ENCODE data around the gene INHBC. TPM values are rescaled to one million over a fixed set of nuclear protein-coding genes. Genes with fewer than 3 reads are reported as not detected.

Gene INHBC
- total RNA-seq, 4 donors from 2014 or later, result 0.33 to 0.63 (median 0.54) TPM; not detected in 1

DNA sequence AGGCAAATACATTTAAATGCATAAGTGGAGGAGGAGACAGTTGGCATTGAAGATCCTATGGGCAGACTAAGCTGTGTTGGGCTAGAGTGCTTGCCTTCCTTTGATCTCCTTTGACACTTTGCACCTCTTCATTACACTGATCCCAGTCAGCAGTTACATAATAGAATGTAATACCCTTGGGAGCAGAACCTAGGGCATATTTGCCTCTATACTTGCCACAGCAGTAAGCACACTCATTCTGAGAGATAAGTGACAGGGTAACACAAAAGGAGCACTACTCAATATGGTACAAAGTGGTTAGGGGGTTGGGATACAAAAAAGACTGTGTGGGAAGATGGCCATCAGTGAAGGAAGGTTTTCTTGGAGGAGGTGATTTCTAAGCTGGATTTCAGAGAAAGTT lies 62.2 kb downstream of the INHBC start:
- Histone ChIP-seq H3K27me3 (no peaks in the 10 kb centered on the region), H3K4me1 (no peaks in the 10 kb centered on the region), H3K9me3 (no peaks in the 10 kb centered on the region), H3K4me3 (replicated peaks in 1 of 3) (no peak overlapping the region), H3K36me3 (peaks cover 24 to 34% of the 10 kb centered on the region in 2 donors), H3K27ac (no peak overlapping the region)
- intact Hi-C loops (cut with DNase I), result no loop called here
- DNase-seq, result no peak
- no peak for TF ChIP-seq POLR2A (IDR thresholded peaks at IDR 0.05)
- TF ChIP-seq, protein P1, sequence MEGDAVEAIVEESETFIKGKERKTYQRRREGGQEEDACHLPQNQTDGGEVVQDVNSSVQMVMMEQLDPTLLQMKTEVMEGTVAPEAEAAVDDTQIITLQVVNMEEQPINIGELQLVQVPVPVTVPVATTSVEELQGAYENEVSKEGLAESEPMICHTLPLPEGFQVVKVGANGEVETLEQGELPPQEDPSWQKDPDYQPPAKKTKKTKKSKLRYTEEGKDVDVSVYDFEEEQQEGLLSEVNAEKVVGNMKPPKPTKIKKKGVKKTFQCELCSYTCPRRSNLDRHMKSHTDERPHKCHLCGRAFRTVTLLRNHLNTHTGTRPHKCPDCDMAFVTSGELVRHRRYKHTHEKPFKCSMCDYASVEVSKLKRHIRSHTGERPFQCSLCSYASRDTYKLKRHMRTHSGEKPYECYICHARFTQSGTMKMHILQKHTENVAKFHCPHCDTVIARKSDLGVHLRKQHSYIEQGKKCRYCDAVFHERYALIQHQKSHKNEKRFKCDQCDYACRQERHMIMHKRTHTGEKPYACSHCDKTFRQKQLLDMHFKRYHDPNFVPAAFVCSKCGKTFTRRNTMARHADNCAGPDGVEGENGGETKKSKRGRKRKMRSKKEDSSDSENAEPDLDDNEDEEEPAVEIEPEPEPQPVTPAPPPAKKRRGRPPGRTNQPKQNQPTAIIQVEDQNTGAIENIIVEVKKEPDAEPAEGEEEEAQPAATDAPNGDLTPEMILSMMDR (IDR thresholded peaks at IDR 0.05), result no peak

DNA sequence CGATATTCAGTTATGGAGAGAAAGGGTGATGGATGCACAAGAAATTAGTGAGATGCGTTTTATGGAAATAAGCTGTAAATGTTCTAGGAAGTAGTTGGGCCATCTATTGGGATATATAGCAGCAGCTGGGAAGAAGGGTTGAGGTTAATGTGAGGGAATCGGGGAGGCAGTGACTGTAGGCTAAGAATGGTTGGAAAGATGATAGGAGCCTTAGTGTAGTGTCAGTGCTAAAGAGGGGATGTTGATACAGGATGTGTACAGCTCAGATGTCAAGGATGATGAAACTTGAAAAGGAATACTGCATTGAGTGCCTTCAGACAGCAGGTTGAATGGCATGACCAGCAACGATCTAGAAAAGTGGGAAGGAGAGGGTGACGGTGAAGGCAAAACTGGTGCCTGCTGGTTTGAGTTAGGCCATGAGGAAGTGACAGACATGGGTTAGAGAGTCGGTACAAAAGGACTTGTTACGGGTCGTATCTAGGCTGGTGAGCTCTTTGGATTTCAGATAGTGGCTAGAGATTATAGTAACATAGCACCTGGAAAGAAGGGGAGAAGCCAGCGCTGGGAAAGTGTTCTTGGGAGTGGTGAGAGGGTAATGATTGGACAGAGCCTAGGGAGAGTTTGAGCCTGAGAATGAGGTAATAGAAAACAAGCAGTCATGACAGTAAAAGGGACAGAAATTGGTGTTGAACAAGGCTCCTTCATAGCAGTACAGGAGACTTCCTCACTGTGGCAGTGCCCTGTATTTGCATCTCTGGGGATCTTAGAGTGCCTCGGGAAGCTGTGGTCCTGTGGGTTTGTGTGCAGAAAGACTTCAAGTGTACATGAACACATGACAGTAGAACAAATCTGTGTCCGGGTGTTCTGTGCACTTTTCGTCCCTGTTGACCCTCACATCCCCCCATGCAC lies 62.9 kb downstream of the INHBC start:
- Histone ChIP-seq H3K4me3 (replicated peaks in 1 of 3) (no peak overlapping the region), H3K9me3 (no peaks in the 10 kb centered on the region), H3K27me3 (no peaks in the 10 kb centered on the region), H3K4me1 (no peaks in the 10 kb centered on the region), H3K36me3 (peaks cover 23 to 38% of the 10 kb centered on the region in 2 donors), H3K27ac (no peak overlapping the region)
- DNase-seq, result no peak
- no peak for TF ChIP-seq POLR2A (IDR thresholded peaks at IDR 0.05)
- TF ChIP-seq, protein P1 (IDR thresholded peaks at IDR 0.05), result no peak
- WGBS, 2 donors, result 95% methylated on average over 12 of the region's 12 CpGs
- intact Hi-C loops (cut with DNase I), result no loop called here

DNA sequence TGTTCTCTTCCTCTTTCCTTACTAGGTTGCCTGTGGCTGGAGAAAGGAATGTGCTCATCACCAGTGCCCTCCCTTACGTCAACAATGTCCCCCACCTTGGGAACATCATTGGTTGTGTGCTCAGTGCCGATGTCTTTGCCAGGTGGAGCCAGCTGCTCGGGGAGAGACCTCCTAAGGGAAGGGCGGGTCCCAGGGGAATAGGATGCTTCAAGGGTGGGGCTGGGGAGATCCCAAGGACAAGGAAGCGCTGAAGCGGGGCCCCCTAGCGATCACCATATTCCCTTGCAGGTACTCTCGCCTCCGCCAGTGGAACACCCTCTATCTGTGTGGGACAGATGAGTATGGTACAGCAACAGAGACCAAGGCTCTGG lies 63.5 kb downstream of the INHBC start:
- TF ChIP-seq, protein P1 (IDR thresholded peaks at IDR 0.05), result no peak
- TF ChIP-seq POLR2A (IDR thresholded peaks at IDR 0.05), result no peak
- H3K36me3 ChIP-seq, result peaks cover 23 to 44% of the 10 kb centered on the region in 2 donors
- H3K9me3 ChIP-seq, result no peaks in the 10 kb centered on the region
- WGBS, 2 donors, result 94% methylated on average over 9 of the region's 9 CpGs
- H3K27me3 ChIP-seq, result no peaks in the 10 kb centered on the region
- no peaks in the 10 kb centered on the region for H3K4me1 ChIP-seq
- no peak overlapping the region for H3K27ac ChIP-seq
- DNase-seq, result no peak
- intact Hi-C loops (cut with DNase I), result no loop called here
- H3K4me3 ChIP-seq (replicated peaks in 1 of 3), result no peak overlapping the region

DNA sequence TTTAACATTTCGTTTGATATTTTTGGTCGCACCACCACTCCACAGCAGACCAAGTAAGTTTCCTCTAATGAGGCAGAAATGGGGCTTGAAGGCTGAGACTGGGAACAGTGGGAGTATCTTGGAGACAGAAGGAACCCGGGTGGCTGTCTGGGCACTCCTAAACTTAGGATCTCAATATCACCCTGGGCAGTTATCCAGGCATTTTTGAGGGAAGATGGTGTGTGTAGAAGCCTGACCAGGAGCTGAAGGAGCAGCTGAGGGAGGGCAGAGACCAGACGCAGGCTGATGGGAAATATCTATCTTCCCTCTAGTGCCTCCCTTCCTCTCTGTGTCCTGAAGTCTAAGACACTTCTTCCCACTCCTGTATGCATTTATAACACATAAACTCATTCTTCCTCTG lies 64.0 kb downstream of the INHBC start:
- no peaks in the 10 kb centered on the region for H3K4me1 ChIP-seq
- WGBS, 2 donors, result 95% methylated on average over 4 of the region's 4 CpGs
- no peaks in the 10 kb centered on the region for H3K9me3 ChIP-seq
- TF ChIP-seq, protein P1 (IDR thresholded peaks at IDR 0.05), result no peak
- TF ChIP-seq POLR2A (IDR thresholded peaks at IDR 0.05), result no peak
- no peak overlapping the region for H3K4me3 ChIP-seq (replicated peaks in 1 of 3)
- intact Hi-C loops (cut with DNase I), result no loop called here
- H3K27ac ChIP-seq, result no peak overlapping the region
- peaks cover 23 to 48% of the 10 kb centered on the region in 2 donors for H3K36me3 ChIP-seq
- no peaks in the 10 kb centered on the region for H3K27me3 ChIP-seq
- no peak for DNase-seq

DNA sequence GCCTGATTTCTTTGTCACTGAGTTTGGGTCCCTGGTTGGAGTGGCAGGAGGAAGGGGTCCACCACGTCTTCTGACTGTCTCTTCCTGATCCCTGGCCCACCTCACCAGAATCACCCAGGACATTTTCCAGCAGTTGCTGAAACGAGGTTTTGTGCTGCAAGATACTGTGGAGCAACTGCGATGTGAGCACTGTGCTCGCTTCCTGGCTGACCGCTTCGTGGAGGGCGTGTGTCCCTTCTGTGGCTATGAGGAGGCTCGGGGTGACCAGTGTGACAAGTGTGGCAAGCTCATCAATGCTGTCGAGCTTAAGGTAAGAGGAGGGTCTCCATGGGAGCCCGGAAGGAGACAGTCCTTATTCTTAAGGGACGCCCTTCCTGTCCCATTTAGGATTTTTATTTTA lies 65.6 kb downstream of the INHBC start:
- Histone ChIP-seq H3K4me1 (no peaks in the 10 kb centered on the region), H3K27me3 (no peaks in the 10 kb centered on the region), H3K9me3 (no peaks in the 10 kb centered on the region), H3K27ac (no peak overlapping the region), H3K4me3 (replicated peaks in 1 of 3) (no peak overlapping the region), H3K36me3 (peaks cover 34 to 60% of the 10 kb centered on the region in 2 donors)
- DNase-seq, result no peak
- intact Hi-C loops (cut with DNase I), result no loop called here
- WGBS, 2 donors, result 95 to 97% methylated on average over 11 of the region's 11 CpGs
- no peak for TF ChIP-seq POLR2A (IDR thresholded peaks at IDR 0.05)
- TF ChIP-seq, protein P1 (IDR thresholded peaks at IDR 0.05), result no peak
